ENCODE results near the gene ZNF507. TPM values are rescaled to one million over a fixed set of nuclear protein-coding genes. Genes with fewer than 3 reads are reported as not detected.
A peak's percentile ranks its signal among the peaks of the same experiment; 100 is the strongest.

ZNF507 gene
- total RNA-seq, 2 donors from 2014 or later, result 22.7 to 34.2 TPM

- no peak for DNase-seq (ENCODE audit: low spot score in 2 of 2)
- peaks cover 9 to 12% of the 10 kb centered on the region in 2 donors for H3K36me3 Mint-ChIP-seq
- H3K27ac Mint-ChIP-seq, result peak overlapping the region in 1 of 2 donors; percentile 31
- ATAC-seq, result no peak
- H3K9me3 Mint-ChIP-seq, result no peaks in the 10 kb centered on the region
Observed at GRCh38 chr19:32380269-32380668, 34.9 kb downstream of the ZNF507 start.

- ATAC-seq (no peak), DNase-seq (ENCODE audit: low spot score in 2 of 2) (no peak)
- Mint-ChIP-seq H3K9me3 (no peaks in the 10 kb centered on the region), H3K36me3 (peaks cover 0 to 2% of the 10 kb centered on the region in 2 donors), H3K27ac (no peak overlapping the region)
Observed at GRCh38 chr19:32387701-32388392, 42.4 kb downstream of the ZNF507 start.

GRCh38 chr19:32388393-32388855, 43.0 kb downstream of the ZNF507 start:
- no peak for ATAC-seq
- no peak for DNase-seq (ENCODE audit: low spot score in 2 of 2)
- no peak overlapping the region for H3K27ac Mint-ChIP-seq

GRCh38 chr19:32392901-32393300, 47.5 kb downstream of the ZNF507 start:
- no peak for DNase-seq (ENCODE audit: low spot score in 2 of 2)
- H3K9me3 Mint-ChIP-seq, result no peaks in the 10 kb centered on the region
- no peak overlapping the region for H3K27ac Mint-ChIP-seq
- ATAC-seq, result no peak
- H3K36me3 Mint-ChIP-seq, result no peaks in the 10 kb centered on the region

More at GRCh38 chr19:32388393-32388855, 43.0 kb downstream of the ZNF507 start:
- H3K36me3 Mint-ChIP-seq, result no peaks in the 10 kb centered on the region
- no peaks in the 10 kb centered on the region for H3K9me3 Mint-ChIP-seq

GRCh38 chr19:32396046-32396652, 50.7 kb downstream of the ZNF507 start:
- Mint-ChIP-seq H3K9me3 (no peaks in the 10 kb centered on the region), H3K36me3 (no peaks in the 10 kb centered on the region), H3K27ac (peak overlapping the region in 1 of 2 donors; percentile 66)
- peak in 1 of 2 donors; percentile 35 for DNase-seq (ENCODE audit: low spot score in 2 of 2)
- ATAC-seq, result peak; percentile 46 to 95

- no peak overlapping the region for H3K27ac Mint-ChIP-seq
- DNase-seq (ENCODE audit: low spot score in 2 of 2) (no peak), ATAC-seq (no peak)
- H3K9me3 Mint-ChIP-seq, result no peaks in the 10 kb centered on the region
- H3K36me3 Mint-ChIP-seq, result no peaks in the 10 kb centered on the region
Observed at GRCh38 chr19:32397671-32398101, 52.3 kb downstream of the ZNF507 start.

- Mint-ChIP-seq H3K9me3 (no peaks in the 10 kb centered on the region), H3K36me3 (peaks cover 0 to 5% of the 10 kb centered on the region in 2 donors), H3K27ac (peak overlapping the region; percentile 36 to 45)
- DNase-seq (ENCODE audit: low spot score in 2 of 2) (no peak), ATAC-seq (no peak)
Observed at GRCh38 chr19:32401992-32402391, 56.6 kb downstream of the ZNF507 start.

- Mint-ChIP-seq H3K36me3 (peaks cover 0 to 5% of the 10 kb centered on the region in 2 donors), H3K9me3 (no peaks in the 10 kb centered on the region), H3K27ac (peak overlapping the region in 1 of 2 donors; percentile 88)
- DNase-seq (ENCODE audit: low spot score in 2 of 2), result no peak
- no peak for ATAC-seq
Observed at GRCh38 chr19:32403291-32403995, 58.0 kb downstream of the ZNF507 start.

- no peaks in the 10 kb centered on the region for H3K9me3 Mint-ChIP-seq
- H3K27ac Mint-ChIP-seq, result peak overlapping the region; percentile 88 to 93
- no peak for ATAC-seq
- no peak for DNase-seq (ENCODE audit: low spot score in 2 of 2)
- H3K36me3 Mint-ChIP-seq, result peaks cover 0 to 5% of the 10 kb centered on the region in 2 donors
Observed at GRCh38 chr19:32404213-32404932, 59.0 kb downstream of the ZNF507 start.

GRCh38 chr19:32404933-32405430, 59.6 kb downstream of the ZNF507 start:
- Mint-ChIP-seq H3K9me3 (no peaks in the 10 kb centered on the region), H3K36me3 (peaks cover 0 to 5% of the 10 kb centered on the region in 2 donors), H3K27ac (peak overlapping the region; percentile 88 to 93)
- DNase-seq (ENCODE audit: low spot score in 2 of 2) (no peak), ATAC-seq (peak; percentile 3 to 13)

GRCh38 chr19:32405431-32406160, 60.2 kb downstream of the ZNF507 start, which contains the start of gene DPY19L3:
Gene DPY19L3 (plus strand): TSS chr19:32405770. CDS start chr19:32408254, 2,484 bp downstream.
- Mint-ChIP-seq H3K9me3 (no peaks in the 10 kb centered on the region), H3K27ac (peak within 1 kb of the TSS; percentile 88 to 93), H3K36me3 (peaks cover 0 to 5% of the 10 kb centered on the region in 2 donors)
- ATAC-seq, result peak; percentile 96 to 98
- peak; percentile 92 to 94 for DNase-seq (ENCODE audit: low spot score in 2 of 2)

- H3K9me3 Mint-ChIP-seq, result no peaks in the 10 kb centered on the region
- DNase-seq (ENCODE audit: low spot score in 2 of 2), result no peak
- no peak for ATAC-seq
- H3K27ac Mint-ChIP-seq, result peak overlapping the region; percentile 84 to 87
- peaks cover 0 to 5% of the 10 kb centered on the region in 2 donors for H3K36me3 Mint-ChIP-seq
Observed at GRCh38 chr19:32406161-32407003, 61.0 kb downstream of the ZNF507 start.

GRCh38 chr19:32407004-32407992, 61.9 kb downstream of the ZNF507 start:
- no peak for ATAC-seq
- H3K27ac Mint-ChIP-seq, result peak overlapping the region in 1 of 2 donors; percentile 84

GRCh38 chr19:32415246-32415645, 69.8 kb downstream of the ZNF507 start:
- no peak for ATAC-seq
- H3K27ac Mint-ChIP-seq, result no peak overlapping the region

More at GRCh38 chr19:32407004-32407992, 61.9 kb downstream of the ZNF507 start:
- DNase-seq (ENCODE audit: low spot score in 2 of 2), result no peak
- Mint-ChIP-seq H3K9me3 (no peaks in the 10 kb centered on the region), H3K36me3 (peaks cover 0 to 5% of the 10 kb centered on the region in 2 donors)

More at GRCh38 chr19:32415246-32415645, 69.8 kb downstream of the ZNF507 start:
- DNase-seq (ENCODE audit: low spot score in 2 of 2), result no peak
- H3K36me3 Mint-ChIP-seq, result peaks cover 0 to 15% of the 10 kb centered on the region in 2 donors
- no peaks in the 10 kb centered on the region for H3K9me3 Mint-ChIP-seq

Data from activated naive CD4-positive, alpha-beta T cell treated with anti-CD3 and anti-CD28 coated beads, Interleukin-2, amount 50 U/mL, for 72 hours (primary cell).